ENCODE results near the gene GPHN.
"Not testable (repeated sequence)": the region's sequence is repeated elsewhere in the genome, so short reads cannot be mapped to it uniquely, and the experiment has no call there.

Gene GPHN

GRCh38 chr14:66804141-66804540, 296.2 kb downstream of the GPHN start:
- DNase-seq (ENCODE audit: low read depth) = no peak

DNA sequence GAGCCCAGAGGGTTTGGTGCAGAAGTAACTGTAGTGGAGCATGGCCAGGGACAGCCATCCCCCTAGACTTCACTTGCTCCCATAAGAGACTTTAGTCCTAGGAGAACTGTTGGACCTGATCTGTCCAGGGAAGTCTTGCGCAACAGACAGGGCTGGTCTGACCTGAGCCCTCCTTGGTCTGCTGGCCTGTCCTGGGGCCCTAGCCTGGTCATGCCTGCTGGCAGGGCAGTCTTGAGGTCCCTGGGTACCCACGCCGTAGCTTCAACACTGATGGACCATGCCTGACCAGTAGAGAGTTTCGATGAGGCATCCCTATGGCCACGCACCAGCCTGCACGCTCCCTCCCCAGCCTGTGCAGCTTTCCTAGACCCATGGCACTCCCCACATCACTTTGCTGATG, 305.7 kb downstream of the GPHN start:
- no peak for DNase-seq (ENCODE audit: low read depth)

- DNase-seq (ENCODE audit: low read depth) = no peak
Observed at GRCh38 chr14:66815687-66816086, 307.7 kb downstream of the GPHN start.

- DNase-seq (ENCODE audit: low read depth) = no peak
Observed at GRCh38 chr14:66824251-66824650, 316.3 kb downstream of the GPHN start.

DNA sequence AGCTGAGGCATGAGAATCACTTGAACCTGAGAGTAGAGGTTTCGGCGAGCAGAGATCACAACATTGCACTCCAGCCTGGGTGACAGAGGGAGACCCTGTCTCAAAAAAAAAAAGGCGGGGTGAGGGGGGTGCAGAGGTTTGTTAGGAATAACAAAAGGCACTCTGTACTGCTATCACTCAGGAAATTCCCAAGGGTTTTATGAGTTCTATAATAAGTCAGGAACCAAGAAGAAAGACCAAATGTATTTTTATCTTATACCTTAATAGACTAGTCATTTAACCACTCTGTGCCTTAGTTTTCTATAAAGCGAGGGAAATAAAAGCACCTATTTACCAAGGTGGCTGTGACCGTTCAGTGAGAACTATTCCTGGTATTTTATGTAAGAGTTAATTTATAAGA, 319.2 kb downstream of the GPHN start:
- no peak for DNase-seq (ENCODE audit: low read depth)

GRCh38 chr14:66831173-66831572, 323.2 kb downstream of the GPHN start:
- no peak for DNase-seq (ENCODE audit: low read depth)

GRCh38 chr14:66833816-66834215, 325.9 kb downstream of the GPHN start:
- no peak for DNase-seq (ENCODE audit: low read depth)

DNA sequence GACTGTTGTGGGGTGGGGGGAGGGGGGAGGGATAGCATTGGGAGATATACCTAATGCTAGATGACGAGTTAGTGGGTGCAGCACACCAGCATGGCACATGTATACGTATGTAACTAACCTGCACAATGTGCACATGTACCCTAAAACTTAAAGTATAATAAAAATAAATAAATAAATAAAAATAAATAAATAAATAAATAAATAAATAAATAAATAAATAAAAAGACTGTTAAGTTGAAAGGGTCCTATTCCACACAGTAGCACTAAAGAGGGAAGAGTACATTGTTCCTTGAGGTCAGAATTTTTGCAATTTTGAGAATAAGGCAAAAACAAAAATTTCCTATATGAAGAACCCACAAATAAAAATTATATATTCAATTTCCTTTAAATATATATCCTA, 329.5 kb downstream of the GPHN start:
- not testable (repeated sequence) for DNase-seq (ENCODE audit: low read depth)

DNA sequence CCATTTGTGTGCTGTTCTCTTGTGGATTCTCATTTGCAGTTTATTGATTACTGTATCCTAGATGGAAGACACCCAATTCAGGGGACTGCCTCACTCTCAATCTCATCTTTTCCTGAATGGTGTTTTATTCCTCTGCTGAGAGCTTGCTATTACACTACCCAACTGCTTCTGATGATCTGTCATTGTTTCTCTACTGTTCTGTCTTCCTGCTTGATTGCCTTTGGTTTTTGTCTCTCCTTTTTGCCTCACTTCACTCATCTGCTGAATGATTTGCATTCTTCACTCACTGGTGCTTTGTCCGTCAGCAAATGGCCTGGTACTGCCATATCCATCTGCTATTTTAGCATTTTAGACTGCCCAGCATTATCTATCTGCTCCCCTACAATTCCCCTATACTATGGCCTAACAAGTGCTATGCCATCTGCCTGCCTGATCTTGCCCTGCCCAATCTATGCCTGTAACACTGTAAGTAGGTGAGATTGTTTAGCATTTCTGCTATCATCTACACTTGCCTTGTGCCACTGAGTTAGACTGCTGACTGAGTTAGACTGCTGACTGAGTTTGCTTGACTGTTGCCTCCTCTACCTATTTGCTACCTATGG, 335.1 kb downstream of the GPHN start:
- DNase-seq (ENCODE audit: low read depth) = no peak

- DNase-seq (ENCODE audit: low read depth) = no peak
Observed at GRCh38 chr14:66850258-66850888, 342.4 kb downstream of the GPHN start.

DNA sequence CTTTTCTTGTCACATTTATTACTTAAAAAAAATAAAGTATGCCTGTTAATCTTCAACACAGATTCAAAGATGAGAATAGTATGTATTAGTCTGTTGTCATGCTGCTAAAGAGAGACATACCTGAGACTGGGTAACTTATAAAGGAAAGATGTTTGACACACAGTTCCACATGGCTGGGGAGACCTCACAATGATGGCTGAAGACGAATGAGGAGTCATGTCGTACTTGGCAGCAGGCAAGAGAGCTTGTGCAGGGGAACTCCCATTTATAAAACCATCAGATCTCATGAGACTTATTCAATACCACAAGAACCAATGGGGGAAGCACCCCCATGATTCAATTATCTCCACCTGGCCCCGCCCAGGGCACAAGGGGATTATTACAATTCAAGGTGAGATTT, 345.4 kb downstream of the GPHN start:
- DNase-seq (ENCODE audit: low read depth) = no peak

DNA sequence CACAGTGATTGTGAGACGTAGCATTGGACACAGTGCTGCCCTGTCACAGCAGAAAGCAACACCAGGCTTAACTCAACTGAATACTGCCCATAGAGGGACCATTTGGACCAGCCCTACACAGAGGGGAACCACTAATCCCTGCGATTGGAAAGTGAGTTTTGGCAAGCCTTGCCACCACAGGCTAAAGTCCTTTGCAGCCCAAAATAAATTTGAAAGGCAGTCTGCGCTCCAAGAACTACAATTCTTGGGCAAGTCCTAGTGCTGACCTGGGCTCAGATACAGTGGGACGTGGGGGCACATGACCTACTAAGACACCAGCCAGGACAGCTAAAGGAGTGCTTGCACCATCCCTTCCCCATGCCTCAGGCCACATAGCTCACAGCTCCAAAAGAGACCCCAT, 349.9 kb downstream of the GPHN start:
- DNase-seq (ENCODE audit: low read depth) = no peak

DNA sequence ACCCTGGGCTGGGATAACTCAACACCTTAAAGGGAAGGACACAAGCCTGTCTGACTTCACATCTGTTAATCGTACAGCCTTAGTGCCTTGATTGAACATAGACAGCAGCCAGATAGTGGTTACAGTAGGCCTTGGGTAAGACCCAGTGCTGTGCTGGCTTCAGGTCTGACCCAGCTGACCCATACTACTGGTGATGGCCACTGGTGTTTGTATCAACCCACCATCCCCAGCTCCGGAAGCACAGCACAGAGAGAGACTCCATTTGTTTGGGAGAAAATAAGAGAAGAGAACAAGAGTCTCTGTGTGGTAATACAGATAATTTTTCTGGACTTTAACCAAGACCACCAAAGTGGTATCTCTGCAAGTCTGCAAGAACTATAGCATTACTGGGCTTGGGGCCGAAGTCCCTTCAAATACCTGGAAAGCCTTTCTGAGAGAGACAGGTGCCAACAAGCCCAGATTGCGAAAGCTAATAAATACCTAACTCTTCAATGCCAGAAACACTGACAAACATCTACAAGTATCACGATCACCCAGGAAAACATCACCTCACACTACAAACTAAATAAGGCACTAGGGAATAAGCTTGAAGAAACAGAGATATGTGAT, 351.2 kb downstream of the GPHN start:
- DNase-seq (ENCODE audit: low read depth) = no peak

DNA sequence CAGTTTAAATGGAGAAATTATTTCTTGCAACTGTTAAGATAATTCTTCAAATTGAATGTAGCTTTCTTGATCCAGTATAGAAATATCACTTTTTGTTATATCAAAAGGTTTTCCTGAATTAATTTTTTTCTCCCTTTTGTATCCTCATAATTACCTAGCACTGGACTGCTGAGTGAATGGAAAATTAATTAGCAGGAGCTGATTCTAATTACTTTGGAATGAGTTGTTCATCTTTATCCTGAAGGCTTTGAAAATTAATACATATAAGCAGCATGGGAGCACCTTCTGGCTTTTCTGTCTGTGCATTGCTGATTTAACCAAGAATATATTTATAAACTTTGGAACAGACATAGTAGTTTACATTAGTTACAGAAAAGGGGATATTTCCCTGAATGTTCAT, 373.6 kb downstream of the GPHN start:
- no peak for DNase-seq (ENCODE audit: low read depth)

- DNase-seq (ENCODE audit: low read depth) = no peak
Observed at GRCh38 chr14:66884149-66884548, 376.2 kb downstream of the GPHN start.

- no peak for DNase-seq (ENCODE audit: low read depth)
Observed at GRCh38 chr14:66900719-66901118, 392.8 kb downstream of the GPHN start.

DNA sequence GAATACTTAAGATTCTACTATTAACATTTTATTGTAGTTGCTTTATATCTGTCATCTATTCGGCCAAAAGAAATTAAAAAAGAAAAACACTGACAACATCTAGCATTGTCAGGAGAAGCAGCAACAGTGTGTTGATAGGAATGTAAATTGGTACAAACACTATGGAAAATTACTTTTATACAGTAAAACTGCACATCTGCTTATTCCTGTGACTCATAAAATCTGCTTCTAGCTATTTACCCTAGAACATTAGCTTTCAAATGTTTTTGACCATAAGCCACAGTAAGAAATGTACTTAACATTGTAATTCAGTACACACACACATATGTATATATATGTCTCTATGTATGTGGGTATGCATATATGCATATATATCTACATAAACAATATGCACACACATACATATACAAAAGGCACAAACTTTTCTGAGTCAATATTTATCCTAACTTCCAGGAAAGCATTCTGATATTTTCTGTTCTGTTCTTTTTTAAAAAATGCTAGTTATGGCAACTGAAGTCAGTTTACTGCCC, 402.4 kb downstream of the GPHN start:
- no peak for DNase-seq (ENCODE audit: low read depth)

DNA sequence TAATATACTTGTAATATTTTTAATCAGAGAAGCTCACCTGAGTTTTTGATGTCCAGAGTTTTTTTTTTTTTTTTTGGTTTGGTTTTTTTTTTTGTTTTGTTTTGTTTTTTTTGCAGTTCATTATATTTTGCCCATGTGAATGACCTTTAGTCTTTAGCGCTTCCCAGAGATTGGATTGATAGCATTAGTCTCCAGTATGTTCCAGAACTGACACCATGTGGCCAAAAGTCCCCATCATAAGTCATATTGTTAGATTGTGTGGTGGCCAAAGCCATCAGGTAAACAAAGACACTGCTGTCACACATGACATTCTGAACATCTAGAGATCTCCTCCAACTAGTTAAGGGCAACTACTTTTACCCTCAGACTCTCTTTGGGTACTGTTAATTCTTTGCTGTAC, 408.5 kb downstream of the GPHN start:
- DNase-seq (ENCODE audit: low read depth) = no peak

- DNase-seq (ENCODE audit: low read depth) = no peak
Observed at GRCh38 chr14:66918527-66918926, 410.6 kb downstream of the GPHN start.

GRCh38 chr14:66920196-66920595, 412.2 kb downstream of the GPHN start:
- DNase-seq (ENCODE audit: low read depth) = no peak

DNA sequence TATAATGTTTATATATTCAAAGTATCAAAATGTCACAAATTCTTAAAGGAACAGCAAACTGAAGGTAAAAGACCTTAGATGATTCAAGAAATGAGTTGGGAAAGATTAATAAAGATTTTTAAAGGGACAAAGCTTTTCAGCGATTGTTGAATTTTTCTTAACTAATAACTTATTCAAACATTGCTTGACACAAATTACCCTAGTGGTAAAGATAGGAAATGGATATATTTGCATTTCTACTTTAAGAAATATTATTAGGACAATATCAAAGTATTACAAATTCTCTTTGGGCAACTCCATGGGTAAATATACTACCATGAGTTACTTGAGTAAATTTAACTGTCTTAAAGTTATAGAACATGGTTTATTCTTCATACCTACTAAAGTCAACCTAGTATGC, 415.3 kb downstream of the GPHN start:
- DNase-seq (ENCODE audit: low read depth) = no peak

DNA sequence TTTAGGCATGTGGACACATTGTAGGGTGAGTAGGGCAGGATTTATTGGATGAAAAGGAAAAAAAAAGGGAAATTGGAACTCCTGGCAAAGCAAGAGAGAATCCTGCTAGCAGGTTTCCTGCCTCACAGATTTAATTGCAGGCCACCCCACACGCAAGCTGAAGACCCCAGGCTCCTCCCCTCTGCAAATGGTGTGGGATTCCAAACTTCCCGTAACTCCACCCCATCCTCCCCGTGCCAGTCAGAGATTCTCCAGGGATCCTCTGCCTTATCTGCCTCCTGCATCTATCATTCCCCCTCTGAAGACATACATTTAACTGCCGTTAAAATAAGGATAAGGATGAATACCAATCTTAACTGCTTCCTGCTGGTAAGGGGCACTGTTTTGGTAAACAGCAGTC, 431.5 kb downstream of the GPHN start:
- DNase-seq (ENCODE audit: low read depth) = no peak

GRCh38 chr14:66944872-66945271, 436.9 kb downstream of the GPHN start:
- no peak for DNase-seq (ENCODE audit: low read depth)

GRCh38 chr14:66955159-66955558, 447.2 kb downstream of the GPHN start:
- no peak for DNase-seq (ENCODE audit: low read depth)
